Upper lobe of right lung (tissue), 1 donor: ENCODE data around the gene PSAP. TPM values are rescaled to one million over a fixed set of nuclear protein-coding genes. Genes with fewer than 3 reads are reported as not detected.

Source experiments
- ATAC-seq: fragments of 200-7000 bp; cut with Tn5 transposase; one replicate; pipeline ENCODE4 v1.9.1; 2020; ENCODE audit warnings: mild to moderate bottlenecking, moderate library complexity
- DNase-seq: peaks from one replicate; pipeline ENCODE4 v3.0.0-alpha.2; 2020
- H3K27ac ChIP-seq: fragments of 200-600 bp; one replicate; pipeline ENCODE4 v1.8.0; 2022
- H3K27me3 ChIP-seq: fragments of 200-600 bp; one replicate; pipeline ENCODE4 v1.8.0; 2022; ENCODE audit warnings: mild to moderate bottlenecking
- H3K36me3 ChIP-seq: fragments of 200-600 bp; one replicate; pipeline ENCODE4 v1.8.0; 2022
- H3K4me1 ChIP-seq: fragments of 200-600 bp; one replicate; pipeline ENCODE4 v1.8.0; 2022
- H3K4me3 ChIP-seq: fragments of 200-600 bp; one replicate; pipeline ENCODE4 v1.8.0; 2022; ENCODE audit warnings: mild to moderate bottlenecking
- H3K9me3 ChIP-seq: fragments of 200-600 bp; one replicate; pipeline ENCODE4 v1.8.0; 2022
- intact Hi-C: fragments of 100-400 bp; cut with DNase I; formaldehyde crosslinking; loops from one replicate; pipeline ENCODE4 v1.11.0; 2022
- total RNA-seq: library from RNA; stranded (reverse); fragmentation: NEBNext Ultra II Directional; extraction: Animal tissue kit (Norgen Biotek cat#: 25700); gene quantifications from one replicate; pipeline ENCODE4 v1.2.1, GENCODE V29; 2021
- TF ChIP-seq, protein P1 (sequence below): fragments of 200-600 bp; IDR thresholded peaks from one replicate; pipeline ENCODE4 v1.8.0; 2022; ENCODE audit warnings: antibody characterized with exemption
- donor health status: DM: no; HTN: yes; CAD: no; lungs with severe emphysema.

Gene PSAP
- total RNA-seq, 1 donor from 2014 or later = 1,464 TPM

DNA sequence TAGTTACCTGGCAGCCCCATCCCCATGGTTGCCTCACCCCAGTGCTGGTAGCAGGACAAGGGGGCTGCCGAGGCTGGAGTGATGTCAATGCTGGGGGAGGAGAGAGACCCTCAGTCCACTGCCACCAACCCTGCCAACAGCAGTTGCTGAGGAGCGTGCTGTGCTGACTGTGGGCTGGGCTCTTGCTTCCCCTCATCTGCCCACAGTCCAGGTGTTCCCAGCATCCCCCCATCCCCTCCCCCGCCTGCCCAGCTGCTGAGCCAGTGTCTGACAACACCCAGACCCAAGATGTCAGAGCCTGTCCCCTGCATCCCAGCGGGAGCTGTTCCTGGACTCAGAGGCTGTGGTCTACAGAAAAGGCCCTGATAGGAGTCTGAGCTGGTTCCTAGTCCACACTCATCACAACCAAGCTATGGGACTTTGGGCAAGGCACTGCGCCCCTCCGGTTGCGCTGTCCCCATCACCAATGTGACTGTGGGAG, 14.6 kb upstream of the PSAP start:
- Histone ChIP-seq H3K4me1 (peaks cover 17% of the 10 kb centered on the region), H3K27me3 (no peaks in the 10 kb centered on the region), H3K4me3 (no peak overlapping the region), H3K36me3 (no peaks in the 10 kb centered on the region), H3K27ac (no peak overlapping the region), H3K9me3 (no peaks in the 10 kb centered on the region)
- ATAC-seq (no peak), DNase-seq (no peak)
- intact Hi-C loops = no loop called here
- TF ChIP-seq, protein P1, sequence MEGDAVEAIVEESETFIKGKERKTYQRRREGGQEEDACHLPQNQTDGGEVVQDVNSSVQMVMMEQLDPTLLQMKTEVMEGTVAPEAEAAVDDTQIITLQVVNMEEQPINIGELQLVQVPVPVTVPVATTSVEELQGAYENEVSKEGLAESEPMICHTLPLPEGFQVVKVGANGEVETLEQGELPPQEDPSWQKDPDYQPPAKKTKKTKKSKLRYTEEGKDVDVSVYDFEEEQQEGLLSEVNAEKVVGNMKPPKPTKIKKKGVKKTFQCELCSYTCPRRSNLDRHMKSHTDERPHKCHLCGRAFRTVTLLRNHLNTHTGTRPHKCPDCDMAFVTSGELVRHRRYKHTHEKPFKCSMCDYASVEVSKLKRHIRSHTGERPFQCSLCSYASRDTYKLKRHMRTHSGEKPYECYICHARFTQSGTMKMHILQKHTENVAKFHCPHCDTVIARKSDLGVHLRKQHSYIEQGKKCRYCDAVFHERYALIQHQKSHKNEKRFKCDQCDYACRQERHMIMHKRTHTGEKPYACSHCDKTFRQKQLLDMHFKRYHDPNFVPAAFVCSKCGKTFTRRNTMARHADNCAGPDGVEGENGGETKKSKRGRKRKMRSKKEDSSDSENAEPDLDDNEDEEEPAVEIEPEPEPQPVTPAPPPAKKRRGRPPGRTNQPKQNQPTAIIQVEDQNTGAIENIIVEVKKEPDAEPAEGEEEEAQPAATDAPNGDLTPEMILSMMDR = no peak

DNA sequence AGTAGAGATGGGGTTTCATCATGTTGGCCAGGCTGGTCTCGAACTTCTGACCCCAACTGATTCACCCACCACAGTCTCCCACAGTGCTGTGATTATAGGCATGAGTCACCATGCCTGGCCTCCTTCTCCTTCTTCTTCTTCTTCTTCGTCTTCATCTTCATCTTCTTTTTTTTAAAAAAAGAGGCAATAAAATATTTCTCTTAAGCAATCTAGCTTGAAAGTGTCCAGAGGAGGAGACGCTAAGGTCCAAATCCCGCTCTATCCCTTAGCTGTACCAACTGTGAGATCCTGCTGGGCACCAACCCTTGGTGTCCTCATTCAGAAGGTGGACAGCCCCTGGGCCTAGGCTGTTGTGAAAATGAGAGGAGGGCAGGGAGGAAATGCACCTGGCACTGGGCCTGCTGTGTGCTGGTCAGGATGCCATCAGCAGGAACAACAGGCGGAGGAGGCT, 13.9 kb upstream of the PSAP start:
- TF ChIP-seq, protein P1 = no peak
- DNase-seq (peak; percentile 34), ATAC-seq (no peak)
- Histone ChIP-seq H3K4me1 (peaks cover 23% of the 10 kb centered on the region), H3K9me3 (no peaks in the 10 kb centered on the region), H3K27ac (no peak overlapping the region), H3K36me3 (no peaks in the 10 kb centered on the region), H3K27me3 (no peaks in the 10 kb centered on the region), H3K4me3 (no peak overlapping the region)
- intact Hi-C loops = no loop called here

DNA sequence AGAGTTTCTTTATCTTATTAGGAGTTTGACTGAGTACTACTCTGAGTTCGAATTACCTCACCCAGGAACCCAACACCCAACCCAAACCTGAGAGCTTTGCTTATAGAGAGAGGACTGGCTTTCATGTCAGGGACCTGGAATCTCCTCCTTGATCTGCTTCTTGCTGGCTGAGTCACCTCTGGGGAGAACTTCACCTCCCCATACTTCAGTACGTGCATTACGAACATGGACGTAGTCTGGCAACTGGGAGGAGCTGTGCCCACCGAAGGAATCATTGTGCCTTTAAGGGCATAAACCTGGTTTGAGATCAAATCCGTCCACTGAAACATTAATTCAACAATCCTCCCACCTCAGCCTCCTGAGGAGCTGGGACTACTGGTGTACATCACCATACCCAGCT, 12.2 kb upstream of the PSAP start:
- intact Hi-C loops = no loop called here
- H3K27me3 ChIP-seq = no peaks in the 10 kb centered on the region
- no peak overlapping the region for H3K27ac ChIP-seq
- DNase-seq = no peak
- H3K4me1 ChIP-seq = peaks cover 21% of the 10 kb centered on the region
- H3K9me3 ChIP-seq = no peaks in the 10 kb centered on the region
- no peak for ATAC-seq
- TF ChIP-seq, protein P1 = no peak
- H3K36me3 ChIP-seq = no peaks in the 10 kb centered on the region
- H3K4me3 ChIP-seq = no peak overlapping the region

DNA sequence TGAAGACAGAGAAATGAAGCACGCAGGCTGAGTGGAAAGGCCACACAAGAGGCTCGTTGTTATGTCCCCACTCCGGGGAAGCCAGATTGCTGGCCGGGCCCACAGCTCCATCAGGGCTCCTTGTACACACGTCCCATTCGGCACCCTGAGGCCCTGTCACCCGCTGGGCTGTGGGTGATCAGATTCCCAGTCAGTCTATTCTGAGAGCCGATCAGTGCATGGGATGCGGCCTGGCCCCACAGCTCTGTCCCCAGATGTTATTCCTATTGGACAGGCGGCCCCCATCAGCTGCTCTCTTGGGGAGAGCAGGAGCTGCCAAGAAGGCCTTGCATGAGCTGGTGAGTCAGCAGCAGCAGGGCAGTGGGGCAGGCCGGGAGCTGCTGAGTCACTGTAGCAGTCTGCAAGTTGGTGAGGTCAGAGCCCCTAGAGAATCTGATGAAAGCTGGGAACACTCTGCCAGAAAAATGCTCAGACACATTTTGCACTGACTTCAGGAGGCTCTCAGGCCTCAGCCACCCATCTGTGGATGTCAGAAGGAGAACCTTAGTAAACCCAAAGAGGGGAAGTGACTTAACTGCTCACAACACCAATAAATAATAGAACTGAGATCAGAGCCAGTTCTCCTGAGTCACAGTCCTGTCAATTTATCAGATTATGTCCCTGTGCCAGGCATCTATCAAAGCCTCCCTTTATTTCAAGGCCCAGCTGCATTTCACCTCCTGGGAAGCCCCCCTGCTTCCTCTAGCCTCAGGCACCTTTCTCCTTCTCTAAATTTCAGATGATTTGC, 9.4 kb upstream of the PSAP start:
- Histone ChIP-seq H3K27ac (peak overlapping the region; percentile 73), H3K9me3 (no peaks in the 10 kb centered on the region), H3K4me1 (peaks cover 16% of the 10 kb centered on the region), H3K4me3 (no peak overlapping the region), H3K36me3 (no peaks in the 10 kb centered on the region), H3K27me3 (no peaks in the 10 kb centered on the region)
- DNase-seq = peak; percentile 90
- TF ChIP-seq, protein P1 = no peak
- peak; percentile 94 for ATAC-seq
- intact Hi-C loops = no loop called here

DNA sequence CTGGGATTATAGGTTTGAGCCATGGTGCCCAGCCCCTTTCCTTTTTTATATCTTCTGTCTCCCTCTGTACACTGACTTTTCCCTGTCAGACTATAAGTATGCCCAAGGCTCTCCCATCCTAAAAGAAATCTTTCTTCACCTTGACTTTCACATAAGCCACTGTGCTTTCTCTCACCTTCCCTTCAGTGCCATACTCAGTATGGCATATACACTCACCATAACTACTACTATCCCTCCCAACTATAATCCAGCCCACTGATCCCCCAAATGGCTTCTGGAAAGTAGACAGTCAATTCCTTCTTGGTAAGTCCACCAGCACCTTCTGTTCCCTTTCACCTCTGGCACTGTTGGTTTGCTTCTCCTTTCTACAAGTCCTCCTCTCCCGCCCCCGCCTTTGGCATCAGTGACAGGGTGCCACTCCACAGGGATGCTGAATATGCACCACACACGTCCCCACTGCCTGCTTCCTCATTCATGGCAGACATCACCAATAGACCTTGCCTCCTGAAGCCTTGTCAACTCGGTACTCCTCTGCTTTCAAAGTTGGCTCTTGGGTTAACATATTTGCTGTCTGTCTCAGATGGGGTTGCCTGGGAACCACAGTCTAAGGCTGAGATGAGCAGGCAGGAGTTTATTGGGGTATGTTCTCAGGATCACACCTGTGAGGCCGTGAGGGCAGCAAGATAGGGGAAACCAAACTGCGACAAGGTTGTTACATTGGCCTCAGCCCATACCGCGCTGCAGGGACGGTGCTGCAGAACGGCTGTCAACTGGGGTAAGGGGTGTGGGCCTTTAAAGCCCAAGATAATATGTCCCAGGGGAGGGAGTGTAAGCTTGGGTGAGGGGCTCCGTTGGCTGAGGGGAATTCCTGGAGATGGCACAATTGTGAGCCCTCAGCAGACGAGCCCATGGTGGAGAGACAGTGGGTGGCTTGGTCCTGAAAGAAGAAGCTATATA, 7.2 kb upstream of the PSAP start:
- intact Hi-C loops = no loop called here
- no peaks in the 10 kb centered on the region for H3K9me3 ChIP-seq
- H3K4me1 ChIP-seq = peaks cover 16% of the 10 kb centered on the region
- H3K36me3 ChIP-seq = no peaks in the 10 kb centered on the region
- TF ChIP-seq, protein P1 = no peak
- no peaks in the 10 kb centered on the region for H3K27me3 ChIP-seq
- no peak overlapping the region for H3K27ac ChIP-seq
- H3K4me3 ChIP-seq = no peak overlapping the region
- DNase-seq (peak; percentile 86), ATAC-seq (peak; percentile 79)
